SK-N-MC (cell line): Measurements from ENCODE around the gene CCDC93.

Experiments used
- DNase-seq: peaks from one replicate; pipeline ENCODE4 v3.0.0-alpha.2; 2011; ENCODE audit warnings: low read depth, low spot score
- H3K27ac ChIP-seq: fragments of 200-600 bp; sonication (generic); 2 replicates; pipeline ENCODE4 v1.5.1; 2016; ENCODE audit warnings: mixed run types
- H3K36me3 ChIP-seq: fragments of 200-600 bp; sonication (generic); 2 replicates; pipeline ENCODE4 v1.6.1; 2017; ENCODE audit warnings: antibody characterized with exemption, low read length, mixed read lengths; ENCODE audit not compliant: insufficient read depth
- H3K4me3 ChIP-seq: fragments of 200-600 bp; sonication (generic); 2 replicates; pipeline ENCODE4 v1.5.1; 2016
- H3K9ac ChIP-seq: fragments of 200-600 bp; sonication (generic); 2 replicates; pipeline ENCODE4 v1.8.0; 2017; ENCODE audit warnings: mixed run types, mixed read lengths; ENCODE audit not compliant: insufficient read length
- H3K9me3 ChIP-seq: fragments of 200-600 bp; sonication (generic); 2 replicates; pipeline ENCODE4 v1.6.1; 2017; ENCODE audit warnings: low read depth, mild to moderate bottlenecking, antibody characterized with exemption, low read length, moderate library complexity, mixed read lengths
- EZH2 ChIP-seq: fragments of 200-600 bp; sonication (generic); IDR thresholded peaks from one replicate; pipeline ENCODE4 v1.6.1; 2017; ENCODE audit warnings: antibody characterized with exemption
- FOXP2 ChIP-seq: optimal IDR thresholded peaks from 2 replicates; pipeline ENCODE3; 2011; ENCODE audit warnings: mild to moderate bottlenecking, moderate library complexity; ENCODE audit not compliant: insufficient read depth; ENCODE audit errors: extremely low read length, control extremely low read depth
- POLR2AphosphoS5 ChIP-seq: IDR thresholded peaks from 2 replicates; pipeline ENCODE4 v1.6.1; 2012; ENCODE audit warnings: mild to moderate bottlenecking, low read depth, low read length, borderline replicate concordance

CCDC93 gene

GRCh38 chr2:118056165-118056534 lies 42.3 kb upstream of the CCDC93 start:
- no peaks in the 10 kb centered on the region for H3K36me3 ChIP-seq
- H3K27ac ChIP-seq, result no peak overlapping the region
- DNase-seq, result no peak
- H3K9ac ChIP-seq, result no peak overlapping the region
- H3K9me3 ChIP-seq, result no peaks in the 10 kb centered on the region
- H3K4me3 ChIP-seq, result no peak overlapping the region
- no peak for TF ChIP-seq EZH2

- no peak for DNase-seq
- no peak overlapping the region for H3K9ac ChIP-seq
- H3K4me3 ChIP-seq, result no peak overlapping the region
- H3K27ac ChIP-seq, result no peak overlapping the region
- TF ChIP-seq FOXP2, result no peak
- TF ChIP-seq POLR2AphosphoS5, result no peak
- TF ChIP-seq EZH2, result no peak
- H3K9me3 ChIP-seq, result no peaks in the 10 kb centered on the region
- no peaks in the 10 kb centered on the region for H3K36me3 ChIP-seq
These were observed 41.8 kb upstream of the CCDC93 start for GRCh38 chr2:118055512-118056164.

- no peak for DNase-seq
- no peak overlapping the region for H3K9ac ChIP-seq
- no peak overlapping the region for H3K27ac ChIP-seq
- no peaks in the 10 kb centered on the region for H3K9me3 ChIP-seq
- TF ChIP-seq POLR2AphosphoS5 (no peak), EZH2 (no peak), FOXP2 (no peak)
- no peak overlapping the region for H3K4me3 ChIP-seq
- H3K36me3 ChIP-seq, result no peaks in the 10 kb centered on the region
These were observed 40.5 kb upstream of the CCDC93 start for GRCh38 chr2:118054213-118055008.

- Histone ChIP-seq H3K9ac (no peak overlapping the region), H3K27ac (no peak overlapping the region), H3K36me3 (no peaks in the 10 kb centered on the region), H3K9me3 (no peaks in the 10 kb centered on the region), H3K4me3 (no peak overlapping the region)
- no peak for DNase-seq
- TF ChIP-seq POLR2AphosphoS5, result no peak
- no peak for TF ChIP-seq FOXP2
- no peak for TF ChIP-seq EZH2
These were observed 39.8 kb upstream of the CCDC93 start for GRCh38 chr2:118053681-118054080.

GRCh38 chr2:118052474-118052873 lies 38.6 kb upstream of the CCDC93 start:
- Histone ChIP-seq H3K9me3 (no peaks in the 10 kb centered on the region), H3K27ac (no peak overlapping the region), H3K4me3 (no peak overlapping the region), H3K36me3 (no peaks in the 10 kb centered on the region), H3K9ac (no peak overlapping the region)
- no peak for DNase-seq
- no peak for TF ChIP-seq FOXP2
- TF ChIP-seq EZH2, result no peak
- no peak for TF ChIP-seq POLR2AphosphoS5

GRCh38 chr2:118051826-118052358 lies 38.0 kb upstream of the CCDC93 start:
- DNase-seq, result no peak

GRCh38 chr2:118050974-118051373 lies 37.1 kb upstream of the CCDC93 start:
- Histone ChIP-seq H3K9ac (no peak overlapping the region), H3K27ac (no peak overlapping the region), H3K36me3 (no peaks in the 10 kb centered on the region), H3K4me3 (no peak overlapping the region), H3K9me3 (no peaks in the 10 kb centered on the region)
- TF ChIP-seq POLR2AphosphoS5, result no peak
- TF ChIP-seq EZH2, result no peak
- no peak for TF ChIP-seq FOXP2
- DNase-seq, result no peak

More at GRCh38 chr2:118051826-118052358, 38.0 kb upstream of the CCDC93 start:
- H3K9me3 ChIP-seq, result no peaks in the 10 kb centered on the region
- H3K36me3 ChIP-seq, result no peaks in the 10 kb centered on the region
- no peak overlapping the region for H3K4me3 ChIP-seq
- H3K27ac ChIP-seq, result no peak overlapping the region
- TF ChIP-seq EZH2 (no peak), POLR2AphosphoS5 (no peak)
- H3K9ac ChIP-seq, result no peak overlapping the region

GRCh38 chr2:118050386-118050785 lies 36.5 kb upstream of the CCDC93 start:
- H3K9me3 ChIP-seq, result no peaks in the 10 kb centered on the region
- DNase-seq, result peak; percentile 2
- no peak overlapping the region for H3K27ac ChIP-seq
- no peak for TF ChIP-seq EZH2
- no peak for TF ChIP-seq FOXP2
- no peak for TF ChIP-seq POLR2AphosphoS5
- H3K9ac ChIP-seq, result no peak overlapping the region
- H3K36me3 ChIP-seq, result no peaks in the 10 kb centered on the region
- no peak overlapping the region for H3K4me3 ChIP-seq
